ENCODE data around the gene PODXL. TPM values are rescaled to one million over a fixed set of nuclear protein-coding genes. Genes with fewer than 3 reads are reported as not detected.

PODXL gene
- total RNA-seq, result 10 to 100 TPM in 3 of 4 donors, 1 to 10 TPM in 1; 7.9 to 21.3 (median 13.2) TPM

DNA sequence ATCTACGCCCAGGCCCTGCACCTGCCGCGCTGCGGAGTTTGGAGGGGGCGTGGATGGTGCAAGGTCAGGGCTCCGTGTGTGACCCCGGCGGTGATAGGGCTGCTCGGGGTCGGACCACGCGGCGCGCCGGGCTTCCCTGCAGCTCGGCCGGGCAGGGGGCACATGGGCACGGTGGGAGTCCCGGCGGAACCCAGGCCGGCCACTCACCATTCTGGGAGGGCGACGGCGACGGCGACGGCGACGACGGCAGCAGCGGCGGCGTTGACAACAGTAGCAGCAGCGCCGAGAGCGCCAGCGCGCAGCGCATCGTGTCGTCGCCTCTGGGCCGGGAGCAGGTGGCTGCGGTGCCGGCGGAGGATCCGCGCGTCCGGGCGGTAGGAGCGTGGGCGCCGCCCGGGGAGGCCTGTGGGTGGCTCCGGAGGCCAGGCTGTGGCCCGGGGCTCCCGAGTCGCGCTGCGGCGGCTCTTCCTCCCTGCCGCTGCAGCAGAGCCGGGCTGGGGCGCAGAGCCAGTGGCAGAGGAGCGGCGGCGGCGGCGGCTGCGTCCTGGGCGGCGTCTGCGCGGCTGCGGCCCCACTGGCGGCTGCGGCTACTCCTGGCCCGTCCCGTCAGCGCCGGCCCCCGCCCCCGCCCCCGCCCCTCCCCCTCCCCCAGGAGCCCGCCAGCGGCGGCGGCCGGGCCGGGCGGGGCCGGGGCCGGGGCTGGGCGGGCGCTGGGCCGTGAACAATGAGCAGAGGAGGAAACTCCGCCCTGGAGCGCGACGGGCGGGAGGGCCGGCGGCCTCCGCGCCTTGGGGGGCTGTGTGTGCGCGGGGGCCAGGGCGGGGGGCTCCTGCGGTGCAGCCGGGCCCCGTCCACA is at the start of gene PODXL:
TSS of gene PODXL (minus strand) at position 576 of the 856 bp plus-strand sequence. CDS start at position 307, 269 bp downstream.
- no peaks in the 10 kb centered on the region for H3K27me3 ChIP-seq
- peak; percentile 48 to 66 for TF ChIP-seq POLR2A (IDR thresholded peaks at IDR 0.05)
- TF ChIP-seq, protein P1, sequence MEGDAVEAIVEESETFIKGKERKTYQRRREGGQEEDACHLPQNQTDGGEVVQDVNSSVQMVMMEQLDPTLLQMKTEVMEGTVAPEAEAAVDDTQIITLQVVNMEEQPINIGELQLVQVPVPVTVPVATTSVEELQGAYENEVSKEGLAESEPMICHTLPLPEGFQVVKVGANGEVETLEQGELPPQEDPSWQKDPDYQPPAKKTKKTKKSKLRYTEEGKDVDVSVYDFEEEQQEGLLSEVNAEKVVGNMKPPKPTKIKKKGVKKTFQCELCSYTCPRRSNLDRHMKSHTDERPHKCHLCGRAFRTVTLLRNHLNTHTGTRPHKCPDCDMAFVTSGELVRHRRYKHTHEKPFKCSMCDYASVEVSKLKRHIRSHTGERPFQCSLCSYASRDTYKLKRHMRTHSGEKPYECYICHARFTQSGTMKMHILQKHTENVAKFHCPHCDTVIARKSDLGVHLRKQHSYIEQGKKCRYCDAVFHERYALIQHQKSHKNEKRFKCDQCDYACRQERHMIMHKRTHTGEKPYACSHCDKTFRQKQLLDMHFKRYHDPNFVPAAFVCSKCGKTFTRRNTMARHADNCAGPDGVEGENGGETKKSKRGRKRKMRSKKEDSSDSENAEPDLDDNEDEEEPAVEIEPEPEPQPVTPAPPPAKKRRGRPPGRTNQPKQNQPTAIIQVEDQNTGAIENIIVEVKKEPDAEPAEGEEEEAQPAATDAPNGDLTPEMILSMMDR (IDR thresholded peaks at IDR 0.05 in 4 of 5, conservative IDR thresholded peaks at IDR 0.05 in 1 of 5), result peak in 2 of 5 experiments; percentile 12 to 32
- peak within 1 kb of the TSS; percentile 59 to 86 (median 68) for H3K4me3 ChIP-seq
- ATAC-seq, result peak; percentile 75 to 84
- peaks cover 11 to 25% of the 10 kb centered on the region in 2 donors for H3K4me1 ChIP-seq
- peak within 1 kb of the TSS; percentile 65 to 79 (median 74) for H3K27ac ChIP-seq
- intact Hi-C loops (cut with DNase I; ENCODE audit: low total_unique reads), result loop anchor here (1.0 kb wide), 1 partner anchor 98 kb away; no protein-coding TSS in a partner anchor
- peak; percentile 41 to 45 for DNase-seq
- no peaks in the 10 kb centered on the region for H3K36me3 ChIP-seq
- in situ Hi-C loops (cut with MboI; ENCODE audit: low sequenced_read_pairs in 4 of 4), result no loop called here
- H3K9me3 ChIP-seq, result no peaks in the 10 kb centered on the region

DNA sequence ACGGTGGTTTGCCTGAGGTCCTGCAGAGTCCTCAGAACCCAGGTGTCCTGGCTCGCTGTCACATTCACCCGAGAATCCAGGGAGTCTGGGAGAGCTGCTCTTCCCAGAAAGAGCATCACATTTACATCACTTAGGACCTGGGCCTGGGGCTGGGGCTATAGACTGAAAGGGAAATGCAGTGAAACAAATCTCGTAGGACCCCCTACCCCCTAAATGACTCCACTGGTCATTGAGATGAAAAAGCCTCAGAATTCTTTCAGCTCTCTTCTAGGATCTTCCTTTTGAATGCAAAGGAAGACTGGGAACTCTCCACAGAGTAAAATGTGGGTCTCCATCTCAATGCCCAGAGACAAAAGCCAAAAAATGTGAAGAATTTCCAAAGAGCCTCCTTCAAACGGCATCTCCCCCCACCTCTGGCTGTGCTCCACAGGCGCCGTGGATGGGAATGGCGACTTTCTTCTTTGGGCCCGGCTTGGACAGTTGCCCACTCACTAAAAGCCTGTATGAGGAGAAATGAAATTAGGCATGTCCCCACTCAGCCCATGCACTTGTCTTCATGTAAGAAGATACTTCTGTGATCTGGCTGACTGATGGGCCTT is 49.0 kb upstream of the PODXL start:
- intact Hi-C loops (cut with DNase I; ENCODE audit: low total_unique reads), result no loop called here
- H3K36me3 ChIP-seq, result no peaks in the 10 kb centered on the region
- peaks cover 0 to 18% of the 10 kb centered on the region in 2 donors for H3K4me1 ChIP-seq
- DNase-seq, result no peak
- in situ Hi-C loops (cut with MboI; ENCODE audit: low sequenced_read_pairs in 4 of 4), result no loop called here
- TF ChIP-seq POLR2A (IDR thresholded peaks at IDR 0.05), result no peak
- TF ChIP-seq, protein P1 (IDR thresholded peaks at IDR 0.05 in 4 of 5, conservative IDR thresholded peaks at IDR 0.05 in 1 of 5), result no peak
- no peaks in the 10 kb centered on the region for H3K9me3 ChIP-seq
- H3K27me3 ChIP-seq, result no peaks in the 10 kb centered on the region
- H3K27ac ChIP-seq, result no peak overlapping the region
- ATAC-seq, result no peak
- H3K4me3 ChIP-seq, result no peak overlapping the region

DNA sequence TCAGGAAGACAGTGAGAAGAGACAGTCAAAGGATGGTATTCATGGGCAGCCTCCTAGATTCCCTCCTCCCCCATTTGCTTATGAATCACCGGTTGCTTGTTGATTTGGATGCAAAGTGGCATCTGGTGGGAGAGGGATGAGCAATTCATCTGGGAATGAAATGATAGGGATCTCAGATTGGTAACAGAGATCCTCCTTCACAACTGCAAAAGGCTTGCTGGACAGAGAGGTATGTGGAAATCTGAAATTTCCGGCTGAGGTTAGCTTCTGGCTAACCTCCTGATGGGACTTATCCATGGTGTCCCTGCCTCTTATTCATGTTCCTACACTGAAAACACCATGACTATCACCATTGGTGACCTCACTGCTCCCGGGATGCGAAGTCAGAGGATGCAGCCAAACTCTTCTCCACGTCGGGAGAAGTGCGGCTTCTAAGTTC is 48.4 kb upstream of the PODXL start:
- peaks cover 0 to 18% of the 10 kb centered on the region in 2 donors for H3K4me1 ChIP-seq
- no peaks in the 10 kb centered on the region for H3K36me3 ChIP-seq
- intact Hi-C loops (cut with DNase I; ENCODE audit: low total_unique reads), result no loop called here
- no peak overlapping the region for H3K4me3 ChIP-seq
- in situ Hi-C loops (cut with MboI; ENCODE audit: low sequenced_read_pairs in 4 of 4), result no loop called here
- no peak for ATAC-seq
- no peak for DNase-seq
- no peaks in the 10 kb centered on the region for H3K9me3 ChIP-seq
- no peak overlapping the region for H3K27ac ChIP-seq
- TF ChIP-seq, protein P1 (IDR thresholded peaks at IDR 0.05 in 4 of 5, conservative IDR thresholded peaks at IDR 0.05 in 1 of 5), result no peak
- no peak for TF ChIP-seq POLR2A (IDR thresholded peaks at IDR 0.05)
- H3K27me3 ChIP-seq, result no peaks in the 10 kb centered on the region

DNA sequence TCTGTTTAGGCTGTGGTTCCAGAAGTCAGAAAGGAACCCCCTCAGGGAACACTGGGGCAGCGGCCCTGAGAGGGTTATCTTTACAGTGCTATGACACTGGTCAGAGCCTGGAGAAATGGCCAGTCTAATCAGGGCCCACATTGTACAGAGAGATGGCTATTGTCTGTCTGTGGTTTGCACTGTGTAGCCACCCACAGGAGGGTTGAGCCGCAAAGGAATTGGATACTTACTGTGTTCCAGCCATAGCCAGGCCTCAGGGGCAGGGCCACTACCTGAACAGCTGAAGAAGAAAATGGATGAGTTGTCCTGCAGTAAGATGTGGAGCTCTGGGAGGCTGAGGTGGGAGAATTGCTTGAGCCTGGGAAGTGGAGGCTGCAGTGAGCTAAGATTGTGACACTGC is 47.5 kb upstream of the PODXL start:
- TF ChIP-seq POLR2A (IDR thresholded peaks at IDR 0.05), result no peak
- TF ChIP-seq, protein P1 (IDR thresholded peaks at IDR 0.05 in 4 of 5, conservative IDR thresholded peaks at IDR 0.05 in 1 of 5), result no peak

More for the DNA sequence above, 47.5 kb upstream of the PODXL start:
- H3K27ac ChIP-seq, result no peak overlapping the region
- H3K27me3 ChIP-seq, result no peaks in the 10 kb centered on the region
- no peak for ATAC-seq
- H3K4me1 ChIP-seq, result peaks cover 0 to 18% of the 10 kb centered on the region in 2 donors
- intact Hi-C loops (cut with DNase I; ENCODE audit: low total_unique reads) (no loop called here), in situ Hi-C loops (cut with MboI; ENCODE audit: low sequenced_read_pairs in 4 of 4) (no loop called here)
- DNase-seq, result no peak
- no peaks in the 10 kb centered on the region for H3K36me3 ChIP-seq
- no peak overlapping the region for H3K4me3 ChIP-seq
- no peaks in the 10 kb centered on the region for H3K9me3 ChIP-seq

Data from gastrocnemius medialis (tissue), 4 donors.